Measurements from ENCODE around the gene NELL1. TPM values are rescaled to one million over a fixed set of nuclear protein-coding genes. Genes with fewer than 3 reads are reported as not detected.

Gene NELL1
- total RNA-seq, 2 experiments from 2014 or later = not detected

DNA sequence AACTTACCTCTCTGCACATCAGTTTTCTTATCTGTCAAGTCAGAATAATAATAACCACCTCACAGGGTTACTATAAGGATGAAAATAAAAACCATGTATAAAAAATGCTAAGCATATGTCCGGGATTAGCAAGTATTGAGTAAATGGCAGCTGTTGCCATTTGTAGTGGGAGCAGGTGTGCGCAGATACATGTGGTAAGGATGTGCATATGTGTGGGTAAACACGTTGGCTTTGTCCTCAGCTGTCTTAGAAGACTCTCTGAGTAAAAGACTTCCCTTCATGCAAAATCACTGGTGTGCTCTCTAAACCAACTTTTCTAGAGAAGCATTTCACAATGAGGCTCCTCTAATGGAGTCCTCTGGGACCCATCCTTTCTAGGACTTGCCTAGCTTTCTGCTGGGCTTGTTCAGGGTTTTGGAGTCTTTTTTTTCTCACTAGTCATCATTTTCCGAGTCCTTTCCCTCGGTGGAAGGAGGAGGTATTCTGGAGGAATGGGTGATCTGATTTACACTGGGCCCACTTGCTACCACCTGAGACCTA lies 62.4 kb downstream of the NELL1 start:
- H3K4me1 Mint-ChIP-seq (ENCODE audit: low read depth) = no peaks in the 10 kb centered on the region
- ChIA-PET CTCF (no interaction called here), POLR2A (no interaction called here)
- H3K27ac Mint-ChIP-seq = no peak overlapping the region
- intact Hi-C loops (cut with DNase I, micrococcal nuclease) = no loop called here
- no peaks in the 10 kb centered on the region for H3K9me3 ChIP-seq (ENCODE audit: control insufficient read depth in 1 of 2, insufficient read depth in 1 of 2, low read length in 2 of 2)
- H3K27me3 Mint-ChIP-seq = no peaks in the 10 kb centered on the region
- TF ChIP-seq, protein P1, sequence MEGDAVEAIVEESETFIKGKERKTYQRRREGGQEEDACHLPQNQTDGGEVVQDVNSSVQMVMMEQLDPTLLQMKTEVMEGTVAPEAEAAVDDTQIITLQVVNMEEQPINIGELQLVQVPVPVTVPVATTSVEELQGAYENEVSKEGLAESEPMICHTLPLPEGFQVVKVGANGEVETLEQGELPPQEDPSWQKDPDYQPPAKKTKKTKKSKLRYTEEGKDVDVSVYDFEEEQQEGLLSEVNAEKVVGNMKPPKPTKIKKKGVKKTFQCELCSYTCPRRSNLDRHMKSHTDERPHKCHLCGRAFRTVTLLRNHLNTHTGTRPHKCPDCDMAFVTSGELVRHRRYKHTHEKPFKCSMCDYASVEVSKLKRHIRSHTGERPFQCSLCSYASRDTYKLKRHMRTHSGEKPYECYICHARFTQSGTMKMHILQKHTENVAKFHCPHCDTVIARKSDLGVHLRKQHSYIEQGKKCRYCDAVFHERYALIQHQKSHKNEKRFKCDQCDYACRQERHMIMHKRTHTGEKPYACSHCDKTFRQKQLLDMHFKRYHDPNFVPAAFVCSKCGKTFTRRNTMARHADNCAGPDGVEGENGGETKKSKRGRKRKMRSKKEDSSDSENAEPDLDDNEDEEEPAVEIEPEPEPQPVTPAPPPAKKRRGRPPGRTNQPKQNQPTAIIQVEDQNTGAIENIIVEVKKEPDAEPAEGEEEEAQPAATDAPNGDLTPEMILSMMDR (IDR thresholded peaks at IDR 0.05) = no peak
- H3K9me3 Mint-ChIP-seq = peaks cover 10% of the 10 kb centered on the region
- no peak overlapping the region for H3K4me3 ChIP-seq (ENCODE audit: low read length)
- no peak overlapping the region for H3K27ac ChIP-seq (ENCODE audit: low read depth in 1 of 2, low read length in 2 of 2)
- H3K27me3 ChIP-seq (ENCODE audit: control insufficient read depth in 1 of 2, insufficient read depth in 2 of 2, low read length in 2 of 2) = no peaks in the 10 kb centered on the region
- H3K36me3 ChIP-seq (ENCODE audit: insufficient read depth, low read length) = no peaks in the 10 kb centered on the region
- ATAC-seq (ENCODE audit: poor library complexity) (no peak), DNase-seq (no peak)
- no peaks in the 10 kb centered on the region for H3K36me3 Mint-ChIP-seq (ENCODE audit: low read depth)
- H3K4me3 Mint-ChIP-seq = no peak overlapping the region
- H3K4me1 ChIP-seq (ENCODE audit: insufficient read depth, low read length) = no peaks in the 10 kb centered on the region

DNA sequence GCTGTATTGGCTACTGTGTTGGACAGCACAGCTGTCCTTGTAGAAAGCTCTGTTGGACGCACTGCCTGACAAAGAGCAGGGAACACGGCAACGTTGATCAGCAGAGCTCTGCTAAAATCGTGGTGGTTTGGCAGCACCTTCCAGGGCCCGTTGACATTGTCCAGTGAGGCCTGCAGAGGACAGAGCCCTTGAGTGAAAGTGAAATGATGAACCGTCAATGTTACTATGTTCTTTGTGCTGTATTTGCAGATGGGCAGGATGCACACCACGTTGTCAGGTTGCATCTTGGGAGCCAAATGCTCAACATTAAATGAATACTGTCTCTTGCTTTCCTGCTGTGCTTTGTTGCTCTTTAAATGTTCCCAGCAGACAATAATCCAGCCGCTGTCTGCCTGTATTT lies 69.7 kb downstream of the NELL1 start:
- intact Hi-C loops (cut with DNase I, micrococcal nuclease) = no loop called here
- TF ChIP-seq, protein P1 (IDR thresholded peaks at IDR 0.05) = no peak
- no peaks in the 10 kb centered on the region for H3K4me1 Mint-ChIP-seq (ENCODE audit: low read depth)
- H3K36me3 ChIP-seq (ENCODE audit: insufficient read depth, low read length) = no peaks in the 10 kb centered on the region
- CTCF ChIA-PET = no interaction called here
- H3K27me3 Mint-ChIP-seq = peaks cover 4% of the 10 kb centered on the region
- DNase-seq = no peak
- POLR2A ChIA-PET = no interaction called here
- no peak overlapping the region for H3K27ac Mint-ChIP-seq
- H3K9me3 Mint-ChIP-seq = no peaks in the 10 kb centered on the region
- no peaks in the 10 kb centered on the region for H3K4me1 ChIP-seq (ENCODE audit: insufficient read depth, low read length)
- no peaks in the 10 kb centered on the region for H3K36me3 Mint-ChIP-seq (ENCODE audit: low read depth)
- no peaks in the 10 kb centered on the region for H3K27me3 ChIP-seq (ENCODE audit: control insufficient read depth in 1 of 2, insufficient read depth in 2 of 2, low read length in 2 of 2)
- no peak overlapping the region for H3K4me3 ChIP-seq (ENCODE audit: low read length)
- H3K27ac ChIP-seq (ENCODE audit: low read depth in 1 of 2, low read length in 2 of 2) = no peak overlapping the region
- H3K9me3 ChIP-seq (ENCODE audit: control insufficient read depth in 1 of 2, insufficient read depth in 1 of 2, low read length in 2 of 2) = no peaks in the 10 kb centered on the region
- no peak for ATAC-seq (ENCODE audit: poor library complexity)
- H3K4me3 Mint-ChIP-seq = no peak overlapping the region

DNA sequence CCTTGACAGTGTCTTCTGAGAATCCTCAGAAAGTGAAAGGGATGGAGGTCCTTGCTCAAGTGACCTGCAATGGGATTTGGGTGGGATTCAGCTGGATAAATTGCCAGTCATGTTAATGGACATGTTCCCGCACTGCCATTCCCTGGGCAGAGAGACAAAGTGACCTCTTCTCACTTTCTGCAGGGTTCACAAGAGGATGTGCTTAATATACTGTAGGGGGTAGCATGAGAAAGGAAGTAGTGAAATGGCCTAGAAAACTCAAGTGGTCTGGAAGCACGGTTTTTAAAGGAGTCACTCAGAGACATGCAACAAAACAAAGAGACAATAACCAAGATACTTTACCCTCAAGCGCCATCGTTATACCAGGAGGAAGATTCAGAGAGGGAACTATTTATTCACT lies 70.2 kb downstream of the NELL1 start:
- H3K9me3 ChIP-seq (ENCODE audit: control insufficient read depth in 1 of 2, insufficient read depth in 1 of 2, low read length in 2 of 2) = no peaks in the 10 kb centered on the region
- Mint-ChIP-seq H3K9me3 (no peaks in the 10 kb centered on the region), H3K4me3 (no peak overlapping the region), H3K4me1 (ENCODE audit: low read depth) (no peaks in the 10 kb centered on the region), H3K36me3 (ENCODE audit: low read depth) (no peaks in the 10 kb centered on the region), H3K27ac (no peak overlapping the region), H3K27me3 (peaks cover 4% of the 10 kb centered on the region)
- H3K27me3 ChIP-seq (ENCODE audit: control insufficient read depth in 1 of 2, insufficient read depth in 2 of 2, low read length in 2 of 2) = no peaks in the 10 kb centered on the region
- CTCF ChIA-PET = no interaction called here
- H3K4me1 ChIP-seq (ENCODE audit: insufficient read depth, low read length) = no peaks in the 10 kb centered on the region
- no peak for DNase-seq
- intact Hi-C loops (cut with DNase I, micrococcal nuclease) = no loop called here
- no peaks in the 10 kb centered on the region for H3K36me3 ChIP-seq (ENCODE audit: insufficient read depth, low read length)
- TF ChIP-seq, protein P1 (IDR thresholded peaks at IDR 0.05) = no peak
- no peak overlapping the region for H3K4me3 ChIP-seq (ENCODE audit: low read length)
- no peak overlapping the region for H3K27ac ChIP-seq (ENCODE audit: low read depth in 1 of 2, low read length in 2 of 2)
- POLR2A ChIA-PET = no interaction called here
- no peak for ATAC-seq (ENCODE audit: poor library complexity)
